ENCODE results near the gene SEMA6B.

DNA sequence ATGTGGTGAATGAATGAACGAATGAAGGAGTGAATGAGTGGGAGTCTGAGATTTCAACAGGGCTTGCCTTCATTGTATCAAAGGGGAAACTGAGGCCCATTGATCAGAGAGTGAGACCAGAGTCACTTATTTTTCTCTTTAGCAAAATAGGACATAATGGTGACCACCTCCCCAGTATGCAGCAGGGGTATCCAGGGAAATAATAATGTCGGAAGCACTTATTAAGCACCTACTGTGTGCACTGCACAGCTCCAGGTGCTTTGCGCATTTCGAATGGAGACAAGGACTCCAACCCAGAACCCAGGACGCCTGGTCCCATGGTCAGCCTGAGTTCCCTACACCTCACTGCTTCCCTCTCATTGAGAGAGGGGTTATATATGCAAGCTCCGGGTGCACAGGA, 26.8 kb upstream of the SEMA6B start:
- TF ChIP-seq POLR2AphosphoS5 (IDR thresholded peaks at IDR 0.05; ENCODE audit: borderline replicate concordance, low read depth, low read length), result no peak
- no peak for TF ChIP-seq EZH2 (IDR thresholded peaks at IDR 0.05)
